Measurements from ENCODE around the gene MDFIC. TPM values are rescaled to one million over a fixed set of nuclear protein-coding genes. Genes with fewer than 3 reads are reported as not detected.

The MDFIC gene
- total RNA-seq, 1 donor from 2014 or later = 8.7 TPM

DNA sequence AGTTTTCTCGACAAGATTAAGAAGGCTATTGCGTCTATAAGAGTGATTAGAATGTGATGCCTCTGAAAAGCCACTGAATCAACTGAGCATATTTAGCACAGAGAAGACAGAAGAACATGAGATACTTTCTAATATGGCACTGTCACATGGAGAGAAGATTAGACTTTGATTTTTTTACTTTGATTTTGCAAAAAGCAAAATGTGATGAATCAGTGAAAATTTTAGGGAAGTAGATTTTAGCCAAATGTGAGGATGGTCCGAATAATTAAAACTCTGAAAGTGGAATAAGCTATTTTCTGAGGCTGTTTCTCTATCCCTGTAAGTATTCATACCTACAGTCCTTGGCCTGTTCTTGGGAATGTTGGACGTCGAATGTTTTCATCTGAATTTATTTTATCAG, 11.8 kb downstream of the MDFIC start:
- no peak for FAIRE-seq

DNA sequence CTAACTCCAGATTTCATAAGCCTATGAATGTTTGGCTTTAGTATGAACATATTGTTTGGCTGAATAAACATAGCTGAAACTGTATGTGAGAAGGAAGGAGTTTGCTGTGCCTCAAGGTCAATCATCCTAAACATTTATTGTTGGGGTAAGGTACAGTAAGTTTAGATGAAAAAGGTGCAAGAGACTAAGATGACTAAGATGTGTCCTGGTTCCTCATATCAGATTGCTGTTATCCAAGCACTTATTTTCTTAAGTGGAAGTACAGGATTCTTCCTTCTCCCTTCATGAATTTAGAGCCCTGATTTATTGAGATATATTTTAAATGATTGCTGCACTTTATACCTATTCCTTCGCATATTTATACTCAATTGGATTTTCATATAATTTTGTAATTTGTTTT, 12.2 kb downstream of the MDFIC start:
- H3K27me3 ChIP-seq (ENCODE audit: control insufficient read depth, insufficient read depth, low read length) = no peaks in the 10 kb centered on the region
- no peak overlapping the region for H3K4me3 ChIP-seq (ENCODE audit: low read depth, low read length)
- H3K36me3 ChIP-seq (ENCODE audit: control insufficient read depth, insufficient read depth, low read length) = no peaks in the 10 kb centered on the region
- FAIRE-seq (no peak), DNase-seq (ENCODE audit: low read depth) (no peak)
- TF ChIP-seq CTCF (IDR thresholded peaks at IDR 0.05; ENCODE audit: insufficient read depth, low read length, severe bottlenecking) = no peak

More for the DNA sequence above, 11.8 kb downstream of the MDFIC start:
- H3K4me3 ChIP-seq (ENCODE audit: low read depth, low read length) = no peak overlapping the region
- DNase-seq (ENCODE audit: low read depth) = no peak
- TF ChIP-seq CTCF (IDR thresholded peaks at IDR 0.05; ENCODE audit: insufficient read depth, low read length, severe bottlenecking) = no peak
- H3K36me3 ChIP-seq (ENCODE audit: control insufficient read depth, insufficient read depth, low read length) = no peaks in the 10 kb centered on the region
- no peaks in the 10 kb centered on the region for H3K27me3 ChIP-seq (ENCODE audit: control insufficient read depth, insufficient read depth, low read length)

GRCh38 chr7:114934713-114935112, 12.8 kb downstream of the MDFIC start:
- H3K4me3 ChIP-seq (ENCODE audit: low read depth, low read length) = no peak overlapping the region
- DNase-seq (ENCODE audit: low read depth) (no peak), FAIRE-seq (no peak)
- H3K36me3 ChIP-seq (ENCODE audit: control insufficient read depth, insufficient read depth, low read length) = no peaks in the 10 kb centered on the region
- TF ChIP-seq CTCF (IDR thresholded peaks at IDR 0.05; ENCODE audit: insufficient read depth, low read length, severe bottlenecking) = no peak
- H3K27me3 ChIP-seq (ENCODE audit: control insufficient read depth, insufficient read depth, low read length) = no peaks in the 10 kb centered on the region

GRCh38 chr7:114936471-114936870, 14.6 kb downstream of the MDFIC start:
- Histone ChIP-seq H3K27me3 (ENCODE audit: control insufficient read depth, insufficient read depth, low read length) (no peaks in the 10 kb centered on the region), H3K36me3 (ENCODE audit: control insufficient read depth, insufficient read depth, low read length) (no peaks in the 10 kb centered on the region), H3K4me3 (ENCODE audit: low read depth, low read length) (no peak overlapping the region)
- DNase-seq (ENCODE audit: low read depth) (no peak), FAIRE-seq (no peak)
- no peak for TF ChIP-seq CTCF (IDR thresholded peaks at IDR 0.05; ENCODE audit: insufficient read depth, low read length, severe bottlenecking)

DNA sequence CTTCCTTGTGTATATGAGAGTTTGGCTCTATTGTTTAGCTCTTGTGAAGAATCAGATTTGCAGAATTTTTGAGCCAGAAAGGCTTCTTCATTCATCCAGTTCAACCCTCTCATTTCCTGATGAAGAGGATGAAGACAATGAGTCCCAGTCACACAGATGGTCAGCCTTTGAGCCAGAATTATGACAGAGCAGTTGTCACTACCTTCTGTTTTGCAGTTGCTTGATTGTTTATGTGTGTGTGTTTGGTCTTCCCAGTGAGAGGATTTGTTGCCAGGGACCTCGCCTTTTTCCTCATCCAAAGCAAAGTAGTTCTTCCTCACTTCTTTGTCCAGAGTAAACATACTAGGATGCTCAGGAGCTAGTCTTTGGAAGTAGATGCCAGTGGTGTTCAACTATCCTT, 15.6 kb downstream of the MDFIC start:
- H3K36me3 ChIP-seq (ENCODE audit: control insufficient read depth, insufficient read depth, low read length) = no peaks in the 10 kb centered on the region
- H3K4me3 ChIP-seq (ENCODE audit: low read depth, low read length) = no peak overlapping the region
- no peaks in the 10 kb centered on the region for H3K27me3 ChIP-seq (ENCODE audit: control insufficient read depth, insufficient read depth, low read length)
- FAIRE-seq = no peak
- no peak for DNase-seq (ENCODE audit: low read depth)
- no peak for TF ChIP-seq CTCF (IDR thresholded peaks at IDR 0.05; ENCODE audit: insufficient read depth, low read length, severe bottlenecking)

GRCh38 chr7:114938785-114939184, 16.9 kb downstream of the MDFIC start:
- DNase-seq (ENCODE audit: low read depth) (no peak), FAIRE-seq (no peak)
- H3K36me3 ChIP-seq (ENCODE audit: control insufficient read depth, insufficient read depth, low read length) = no peaks in the 10 kb centered on the region
- no peak for TF ChIP-seq CTCF (IDR thresholded peaks at IDR 0.05; ENCODE audit: insufficient read depth, low read length, severe bottlenecking)
- no peaks in the 10 kb centered on the region for H3K27me3 ChIP-seq (ENCODE audit: control insufficient read depth, insufficient read depth, low read length)
- H3K4me3 ChIP-seq (ENCODE audit: low read depth, low read length) = no peak overlapping the region
